ENCODE results near the gene GSN. TPM values are rescaled to one million over a fixed set of nuclear protein-coding genes. Genes with fewer than 3 reads are reported as not detected.

The GSN gene
- total and polyA plus RNA-seq, 9 of the 15 experiments (the other 6 are each of a cell fraction or from before 2014, with no cell fraction given) = 0.39 to 16.6 (median 8.2) TPM

- TF ChIP-seq ARID2 (IDR thresholded peaks at IDR 0.05) (no peak), BHLHE40 (IDR thresholded peaks at IDR 0.05; ENCODE audit: low read length) (no peak)
Measured at GRCh38 chr9:121308765-121309164, 40.8 kb downstream of the GSN start (continued).

- POLR2A ChIA-PET = interaction anchor here (0.7 to 1.0 kb wide), 3 partner anchors 10 to 65 kb away, joined by 3 to 5 read pairs (median 4); no protein-coding TSS in a partner anchor
- H3K4me3 ChIP-seq = no peak overlapping the region
- CTCF ChIA-PET (ENCODE audit: low intra/inter-chr PET ratio) = no interaction called here
- FAIRE-seq (no peak), ATAC-seq (no peak), DNase-seq (ENCODE audit: extremely low read depth in 1 of 4, low spot score in 3 of 4) (no peak)
- WGBS (ENCODE audit: insufficient coverage, low coverage, missing lambda C conversion rate) = 23% methylated on average over 6 of the region's 6 CpGs
- in situ Hi-C loops (cut with MboI) = no loop called here
- no peaks in the 10 kb centered on the region; the same call in 2 of the 3 replicates for H3K36me3 ChIP-seq (ENCODE audit: control insufficient read depth, insufficient read depth, low read length)
- TF ChIP-seq PHF20 (IDR thresholded peaks at IDR 0.05; ENCODE audit: partially characterized antibody) = no peak
- TF ChIP-seq, protein P1, sequence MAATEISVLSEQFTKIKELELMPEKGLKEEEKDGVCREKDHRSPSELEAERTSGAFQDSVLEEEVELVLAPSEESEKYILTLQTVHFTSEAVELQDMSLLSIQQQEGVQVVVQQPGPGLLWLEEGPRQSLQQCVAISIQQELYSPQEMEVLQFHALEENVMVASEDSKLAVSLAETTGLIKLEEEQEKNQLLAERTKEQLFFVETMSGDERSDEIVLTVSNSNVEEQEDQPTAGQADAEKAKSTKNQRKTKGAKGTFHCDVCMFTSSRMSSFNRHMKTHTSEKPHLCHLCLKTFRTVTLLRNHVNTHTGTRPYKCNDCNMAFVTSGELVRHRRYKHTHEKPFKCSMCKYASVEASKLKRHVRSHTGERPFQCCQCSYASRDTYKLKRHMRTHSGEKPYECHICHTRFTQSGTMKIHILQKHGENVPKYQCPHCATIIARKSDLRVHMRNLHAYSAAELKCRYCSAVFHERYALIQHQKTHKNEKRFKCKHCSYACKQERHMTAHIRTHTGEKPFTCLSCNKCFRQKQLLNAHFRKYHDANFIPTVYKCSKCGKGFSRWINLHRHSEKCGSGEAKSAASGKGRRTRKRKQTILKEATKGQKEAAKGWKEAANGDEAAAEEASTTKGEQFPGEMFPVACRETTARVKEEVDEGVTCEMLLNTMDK (IDR thresholded peaks at IDR 0.05; ENCODE audit: borderline replicate concordance, insufficient read depth, low read depth, low read length, poor library complexity, severe bottlenecking) = no peak
- TF ChIP-seq HIVEP1 (CRISPR knock-in tag; IDR thresholded peaks at IDR 0.05) = no peak
- TF ChIP-seq, protein P2, sequence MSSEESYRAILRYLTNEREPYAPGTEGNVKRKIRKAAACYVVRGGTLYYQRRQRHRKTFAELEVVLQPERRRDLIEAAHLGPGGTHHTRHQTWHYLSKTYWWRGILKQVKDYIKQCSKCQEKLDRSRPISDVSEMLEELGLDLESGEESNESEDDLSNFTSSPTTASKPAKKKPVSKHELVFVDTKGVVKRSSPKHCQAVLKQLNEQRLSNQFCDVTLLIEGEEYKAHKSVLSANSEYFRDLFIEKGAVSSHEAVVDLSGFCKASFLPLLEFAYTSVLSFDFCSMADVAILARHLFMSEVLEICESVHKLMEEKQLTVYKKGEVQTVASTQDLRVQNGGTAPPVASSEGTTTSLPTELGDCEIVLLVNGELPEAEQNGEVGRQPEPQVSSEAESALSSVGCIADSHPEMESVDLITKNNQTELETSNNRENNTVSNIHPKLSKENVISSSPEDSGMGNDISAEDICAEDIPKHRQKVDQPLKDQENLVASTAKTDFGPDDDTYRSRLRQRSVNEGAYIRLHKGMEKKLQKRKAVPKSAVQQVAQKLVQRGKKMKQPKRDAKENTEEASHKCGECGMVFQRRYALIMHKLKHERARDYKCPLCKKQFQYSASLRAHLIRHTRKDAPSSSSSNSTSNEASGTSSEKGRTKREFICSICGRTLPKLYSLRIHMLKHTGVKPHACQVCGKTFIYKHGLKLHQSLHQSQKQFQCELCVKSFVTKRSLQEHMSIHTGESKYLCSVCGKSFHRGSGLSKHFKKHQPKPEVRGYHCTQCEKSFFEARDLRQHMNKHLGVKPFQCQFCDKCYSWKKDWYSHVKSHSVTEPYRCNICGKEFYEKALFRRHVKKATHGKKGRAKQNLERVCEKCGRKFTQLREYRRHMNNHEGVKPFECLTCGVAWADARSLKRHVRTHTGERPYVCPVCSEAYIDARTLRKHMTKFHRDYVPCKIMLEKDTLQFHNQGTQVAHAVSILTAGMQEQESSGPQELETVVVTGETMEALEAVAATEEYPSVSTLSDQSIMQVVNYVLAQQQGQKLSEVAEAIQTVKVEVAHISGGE (CRISPR knock-in tag; IDR thresholded peaks at IDR 0.05) = no peak
- H3K27me3 ChIP-seq (ENCODE audit: control insufficient read depth in 2 of 2, insufficient read depth in 2 of 2, low read length in 2 of 2) = no peaks in the 10 kb centered on the region
- BruUV-seq (replicated peaks) = no TSS peak
- no peaks in the 10 kb centered on the region for H3K79me2 ChIP-seq (ENCODE audit: control insufficient read depth, insufficient read depth, low read length)
- no peak overlapping the region for H2AFZ ChIP-seq (ENCODE audit: low read depth, low read length)
- H3K4me1 ChIP-seq (replicated peaks in 1 of 2; ENCODE audit: control insufficient read depth in 2 of 2, insufficient read depth in 2 of 2, low read length in 2 of 2) = peaks cover 0 to 6% of the 10 kb centered on the region in 2 experiments; a peak in 1 of 5 replicates
- no peak overlapping the region for H3K27ac ChIP-seq (ENCODE audit: extremely low read depth, low read depth, low read length)
- H3K4me2 ChIP-seq (ENCODE audit: insufficient read depth, low read length) = no peak overlapping the region
- no peaks in the 10 kb centered on the region for H3K9me1 ChIP-seq (ENCODE audit: control insufficient read depth, insufficient read depth, low read length)
- intact Hi-C loops (cut with micrococcal nuclease) = no loop called here
- no peak overlapping the region for H3K9ac ChIP-seq (ENCODE audit: insufficient read depth in 1 of 2, low read depth in 2 of 2, low read length in 2 of 2)
- H3K9me3 ChIP-seq (replicated peaks; ENCODE audit: control insufficient read depth, insufficient read depth, low read depth, low read length) = no peaks in the 10 kb centered on the region
- no peaks in the 10 kb centered on the region for H4K20me1 ChIP-seq (replicated peaks; ENCODE audit: control insufficient read depth, insufficient read depth, low read length)
Measured at GRCh38 chr9:121309171-121309570, 41.2 kb downstream of the GSN start.

Data from K562 (cell line).